ELF-1 (cell line): Measurements from ENCODE around the gene KBTBD7.

Experiments used
- DNase-seq: peaks from one replicate; pipeline ENCODE4 v3.0.0-alpha.2; 2016; ENCODE audit warnings: low read depth, low spot score

KBTBD7 gene

GRCh38 chr13:41193919-41194824 lies at the start of gene KBTBD7:
TSS of gene KBTBD7 (minus strand) at chr13:41194569. CDS start at chr13:41194257, 312 bp downstream.
- peak; percentile 97 for DNase-seq

- DNase-seq = no peak
These were observed 47.3 kb upstream of the KBTBD7 start for GRCh38 chr13:41241626-41242025.

GRCh38 chr13:41236369-41236768 lies 42.0 kb upstream of the KBTBD7 start:
- no peak for DNase-seq

GRCh38 chr13:41232578-41233480 lies 38.5 kb upstream of the KBTBD7 start:
- no peak for DNase-seq

- no peak for DNase-seq
These were observed 37.4 kb upstream of the KBTBD7 start for GRCh38 chr13:41231786-41232185.

GRCh38 chr13:41231025-41231677 lies 36.8 kb upstream of the KBTBD7 start:
- no peak for DNase-seq

- no peak for DNase-seq
These were observed 35.0 kb upstream of the KBTBD7 start for GRCh38 chr13:41229356-41229755.

GRCh38 chr13:41224113-41225110 lies 30.0 kb upstream of the KBTBD7 start:
- DNase-seq = no peak

GRCh38 chr13:41222259-41222852 lies 28.0 kb upstream of the KBTBD7 start:
- DNase-seq = peak; percentile 25

- DNase-seq = no peak
These were observed 26.0 kb upstream of the KBTBD7 start for GRCh38 chr13:41220401-41220800.

GRCh38 chr13:41216160-41216559 lies 21.8 kb upstream of the KBTBD7 start:
- DNase-seq = no peak

GRCh38 chr13:41213919-41214318 lies 19.6 kb upstream of the KBTBD7 start:
- DNase-seq = no peak

GRCh38 chr13:41213316-41213715 lies 18.9 kb upstream of the KBTBD7 start:
- no peak for DNase-seq

- DNase-seq = no peak
These were observed 18.5 kb upstream of the KBTBD7 start for GRCh38 chr13:41212881-41213280.

GRCh38 chr13:41211062-41211461 lies 16.7 kb upstream of the KBTBD7 start:
- DNase-seq = no peak

GRCh38 chr13:41206467-41206866 lies 12.1 kb upstream of the KBTBD7 start:
- DNase-seq = no peak

- no peak for DNase-seq
These were observed 9.4 kb upstream of the KBTBD7 start for GRCh38 chr13:41203810-41204209.

GRCh38 chr13:41200126-41200525 lies 5.8 kb upstream of the KBTBD7 start:
- no peak for DNase-seq

GRCh38 chr13:41199526-41199925 lies 5.2 kb upstream of the KBTBD7 start:
- DNase-seq = no peak

- no peak for DNase-seq
These were observed 4.7 kb upstream of the KBTBD7 start for GRCh38 chr13:41199079-41199478.
